Upper lobe of right lung (tissue), 1 donor: ENCODE data around the gene PRCP. TPM values are rescaled to one million over a fixed set of nuclear protein-coding genes. Genes with fewer than 3 reads are reported as not detected.

ENCODE experiments used
- ATAC-seq: fragments of 200-7000 bp; cut with Tn5 transposase; one replicate; pipeline ENCODE4 v1.9.1; 2020; ENCODE audit warnings: mild to moderate bottlenecking, moderate library complexity
- DNase-seq: peaks from one replicate; pipeline ENCODE4 v3.0.0-alpha.2; 2020
- H3K27ac ChIP-seq: fragments of 200-600 bp; one replicate; pipeline ENCODE4 v1.8.0; 2022
- H3K27me3 ChIP-seq: fragments of 200-600 bp; one replicate; pipeline ENCODE4 v1.8.0; 2022; ENCODE audit warnings: mild to moderate bottlenecking
- H3K36me3 ChIP-seq: fragments of 200-600 bp; one replicate; pipeline ENCODE4 v1.8.0; 2022
- H3K4me1 ChIP-seq: fragments of 200-600 bp; one replicate; pipeline ENCODE4 v1.8.0; 2022
- H3K4me3 ChIP-seq: fragments of 200-600 bp; one replicate; pipeline ENCODE4 v1.8.0; 2022; ENCODE audit warnings: mild to moderate bottlenecking
- H3K9me3 ChIP-seq: fragments of 200-600 bp; one replicate; pipeline ENCODE4 v1.8.0; 2022
- CTCF ChIP-seq: fragments of 200-600 bp; IDR thresholded peaks from one replicate; pipeline ENCODE4 v1.8.0; 2022; ENCODE audit warnings: antibody characterized with exemption
- intact Hi-C: fragments of 100-400 bp; cut with DNase I; formaldehyde crosslinking; loops from one replicate; pipeline ENCODE4 v1.11.0; 2022
- total RNA-seq: library from RNA; stranded (reverse); fragmentation: NEBNext Ultra II Directional; extraction: Animal tissue kit (Norgen Biotek cat#: 25700); gene quantifications from one replicate; pipeline ENCODE4 v1.2.1, GENCODE V29; 2021
- donor health status: DM: no; HTN: yes; CAD: no; lungs with severe emphysema.

The PRCP gene
- total RNA-seq, 1 donor from 2014 or later, result 91.3 TPM

- no peak for TF ChIP-seq CTCF
- DNase-seq (no peak), ATAC-seq (no peak)
- H3K4me1 ChIP-seq, result no peaks in the 10 kb centered on the region
- H3K27ac ChIP-seq, result no peak overlapping the region
- no peaks in the 10 kb centered on the region for H3K9me3 ChIP-seq
- no peaks in the 10 kb centered on the region for H3K27me3 ChIP-seq
- intact Hi-C loops, result no loop called here
- H3K4me3 ChIP-seq, result no peak overlapping the region
- peaks cover 13% of the 10 kb centered on the region for H3K36me3 ChIP-seq
Measured at GRCh38 chr11:82823647-82824619, 76.3 kb downstream of the PRCP start.

- DNase-seq (no peak), ATAC-seq (no peak)
- Histone ChIP-seq H3K4me3 (no peak overlapping the region), H3K9me3 (no peaks in the 10 kb centered on the region), H3K27me3 (no peaks in the 10 kb centered on the region), H3K36me3 (no peaks in the 10 kb centered on the region), H3K4me1 (no peaks in the 10 kb centered on the region), H3K27ac (no peak overlapping the region)
- intact Hi-C loops, result no loop called here
- no peak for TF ChIP-seq CTCF
Measured at GRCh38 chr11:82818409-82819043, 81.7 kb downstream of the PRCP start.

GRCh38 chr11:82815406-82815805 is 84.8 kb downstream of the PRCP start:
- no peak for TF ChIP-seq CTCF
- intact Hi-C loops, result no loop called here
- Histone ChIP-seq H3K27me3 (peaks cover 4% of the 10 kb centered on the region), H3K36me3 (no peaks in the 10 kb centered on the region), H3K4me3 (no peak overlapping the region), H3K9me3 (no peaks in the 10 kb centered on the region), H3K4me1 (no peaks in the 10 kb centered on the region), H3K27ac (no peak overlapping the region)
- DNase-seq (no peak), ATAC-seq (no peak)

GRCh38 chr11:82814379-82814778 is 85.9 kb downstream of the PRCP start:
- no peak for ATAC-seq

GRCh38 chr11:82811369-82811768 is 88.9 kb downstream of the PRCP start:
- no peaks in the 10 kb centered on the region for H3K36me3 ChIP-seq
- intact Hi-C loops, result no loop called here
- no peak overlapping the region for H3K4me3 ChIP-seq
- H3K27ac ChIP-seq, result no peak overlapping the region
- H3K27me3 ChIP-seq, result peaks cover 4% of the 10 kb centered on the region
- no peak for TF ChIP-seq CTCF
- no peaks in the 10 kb centered on the region for H3K4me1 ChIP-seq
- H3K9me3 ChIP-seq, result no peaks in the 10 kb centered on the region
- ATAC-seq (no peak), DNase-seq (no peak)

More at GRCh38 chr11:82814379-82814778, 85.9 kb downstream of the PRCP start:
- TF ChIP-seq CTCF, result no peak
- H3K36me3 ChIP-seq, result no peaks in the 10 kb centered on the region
- intact Hi-C loops, result no loop called here
- no peak overlapping the region for H3K27ac ChIP-seq
- H3K27me3 ChIP-seq, result peaks cover 4% of the 10 kb centered on the region
- no peaks in the 10 kb centered on the region for H3K9me3 ChIP-seq
- no peak overlapping the region for H3K4me3 ChIP-seq
- H3K4me1 ChIP-seq, result no peaks in the 10 kb centered on the region
- no peak for DNase-seq
